GM23338 (cell line): Measurements from ENCODE around the gene PRKD1. TPM values are rescaled to one million over a fixed set of nuclear protein-coding genes. Genes with fewer than 3 reads are reported as not detected.
A peak's percentile ranks its signal among the peaks of the same experiment; 100 is the strongest.

ENCODE experiments used
- ATAC-seq: fragments of 200-7000 bp; cut with Tn5 transposase; 3 replicates; pipeline ENCODE4 v1.9.1; 2020
- DNase-seq: peaks from one replicate; pipeline ENCODE4 v3.0.0-alpha.2; 2015; ENCODE audit warnings: low spot score
- H2AFZ ChIP-seq: fragments of 200-600 bp; sonication (generic); 2 replicates; pipeline ENCODE4 v1.8.0; 2016; ENCODE audit warnings: antibody characterized with exemption, mild to moderate bottlenecking, moderate library complexity
- H3F3A ChIP-seq: fragments of 200-600 bp; sonication (generic); replicated peaks from 2 replicates; pipeline ENCODE4 v1.8.0; 2017; ENCODE audit warnings: antibody characterized with exemption, mixed run types, low read depth
- H3K27ac ChIP-seq: fragments of 200-600 bp; sonication (generic); 2 replicates; pipeline ENCODE4 v1.6.1; 2016; ENCODE audit warnings: low read depth
- H3K27me3 ChIP-seq: fragments of 200-600 bp; sonication (generic); 2 replicates; pipeline ENCODE4 v1.8.0; 2016; ENCODE audit warnings: mild to moderate bottlenecking, mixed run types, moderate library complexity; ENCODE audit not compliant: insufficient read depth
- H3K36me3 ChIP-seq: fragments of 200-600 bp; sonication (generic); 2 replicates; pipeline ENCODE4 v1.8.0; 2016; ENCODE audit warnings: mild to moderate bottlenecking; ENCODE audit not compliant: insufficient read depth
- H3K4me1 ChIP-seq: fragments of 200-600 bp; sonication (generic); 2 replicates; pipeline ENCODE4 v1.8.0; 2016; ENCODE audit warnings: mild to moderate bottlenecking, moderate library complexity; ENCODE audit not compliant: insufficient read depth
- H3K4me2 ChIP-seq: fragments of 200-600 bp; sonication (generic); 2 replicates; pipeline ENCODE4 v1.7.1; 2017; ENCODE audit warnings: mixed run types
- H3K4me3 ChIP-seq: fragments of 200-600 bp; sonication (generic); 2 replicates; pipeline ENCODE4 v1.6.1; 2016; ENCODE audit warnings: mixed run types
- H3K79me2 ChIP-seq: fragments of 200-600 bp; sonication (generic); replicated peaks from 2 replicates; pipeline ENCODE4 v1.8.0; 2017; ENCODE audit warnings: mild to moderate bottlenecking; ENCODE audit not compliant: insufficient read depth
- H3K9me2 ChIP-seq: fragments of 200-600 bp; sonication (generic); 2 replicates; pipeline ENCODE4 v1.8.0; 2017; ENCODE audit not compliant: insufficient read depth
- H4K20me1 ChIP-seq: fragments of 200-600 bp; sonication (generic); replicated peaks from 2 replicates; pipeline ENCODE4 v1.8.0; 2017; ENCODE audit warnings: mild to moderate bottlenecking; ENCODE audit not compliant: insufficient read depth
- H3K27ac Mint-ChIP-seq: 2 replicates; pipeline ENCODE4 v1.8.0; 2020; ENCODE audit warnings: inconsistent platforms, mild to moderate bottlenecking, moderate library complexity, mixed read lengths
- H3K27me3 Mint-ChIP-seq: 3 replicates; pipeline ENCODE4 v1.8.0; 2022; ENCODE audit warnings: low read depth, mild to moderate bottlenecking, moderate library complexity, mixed read lengths, inconsistent platforms; ENCODE audit not compliant: insufficient read depth, poor library complexity
- H3K36me3 Mint-ChIP-seq: 3 replicates; pipeline ENCODE4 v1.8.0; 2021; ENCODE audit warnings: low read depth, mild to moderate bottlenecking, inconsistent platforms, moderate library complexity, mixed read lengths
- H3K4me1 Mint-ChIP-seq: 3 replicates; pipeline ENCODE4 v1.8.0; 2020; ENCODE audit warnings: mild to moderate bottlenecking, inconsistent platforms, mixed read lengths
- H3K4me3 Mint-ChIP-seq: 3 replicates; pipeline ENCODE4 v1.8.0; 2021; ENCODE audit warnings: moderate library complexity, mild to moderate bottlenecking, inconsistent platforms, mixed read lengths
- H3K9me3 Mint-ChIP-seq: 3 replicates; pipeline ENCODE4 v1.8.0; 2020; ENCODE audit warnings: moderate library complexity, mild to moderate bottlenecking, inconsistent platforms, mixed read lengths
- CREB1 ChIP-seq: fragments of 250-450 bp; sonication (Bioruptor Pico); IDR thresholded peaks from 2 replicates; pipeline ENCODE4 v1.5.0; 2020; ENCODE audit warnings: low read depth, mild to moderate bottlenecking, moderate library complexity
- EZH2 ChIP-seq: fragments of 200-600 bp; sonication (generic); IDR thresholded peaks from one replicate; pipeline ENCODE4 v1.8.0; 2017; ENCODE audit warnings: antibody characterized with exemption, mild to moderate bottlenecking, low read depth; ENCODE audit not compliant: unreplicated experiment
- JUNB ChIP-seq: IDR thresholded peaks from one replicate; pipeline ENCODE4 v1.6.1; 2016; ENCODE audit warnings: antibody characterized with exemption; ENCODE audit not compliant: unreplicated experiment
- NANOG ChIP-seq: IDR thresholded peaks from 2 replicates; pipeline ENCODE4 v1.6.1; 2016; ENCODE audit warnings: antibody characterized with exemption, borderline replicate concordance
- POLR2AphosphoS5 ChIP-seq: IDR thresholded peaks from 2 replicates; pipeline ENCODE4 v1.6.1; 2016; ENCODE audit warnings: antibody characterized with exemption, low read depth
- STAT1 ChIP-seq: IDR thresholded peaks from one replicate; pipeline ENCODE4 v1.6.1; 2016; ENCODE audit warnings: antibody characterized with exemption; ENCODE audit not compliant: unreplicated experiment
- ZNF114 ChIP-seq: fragments of 250-450 bp; sonication (Bioruptor Pico); IDR thresholded peaks from 2 replicates; pipeline ENCODE4 v1.5.0; 2020; ENCODE audit warnings: mild to moderate bottlenecking, moderate library complexity
- ZNF331 ChIP-seq: fragments of 250-450 bp; sonication (Bioruptor Pico); IDR thresholded peaks from 2 replicates; pipeline ENCODE4 v1.5.0; 2020; ENCODE audit warnings: low read depth, mild to moderate bottlenecking, moderate library complexity
- polyA plus RNA-seq: library from polyadenylated mRNA; unstranded; fragments of >200 nt; fragmentation: Nextera tagmentation; extraction: Ambion mirVana; gene quantifications from 2 replicates; pipeline ENCODE4 v1.2.1, GENCODE V29; 2016
- total RNA-seq: library from RNA; depleted of rRNA; stranded (reverse); fragments of >200 nt; shearing (Covaris generic); gene quantifications from 2 replicates; pipeline ENCODE4 v1.2.3, GENCODE V29; 2014
- TF ChIP-seq, protein P1 (sequence below): IDR thresholded peaks from 2 replicates; pipeline ENCODE4 v1.6.1; 2016; ENCODE audit warnings: antibody characterized with exemption
- TF ChIP-seq, protein P2 (sequence below): IDR thresholded peaks from one replicate; pipeline ENCODE4 v1.6.1; 2018; ENCODE audit warnings: antibody characterized with exemption; ENCODE audit not compliant: unreplicated experiment
- TF ChIP-seq, protein P3 (sequence below), 2 experiments: fragments of 200-600 bp in 1 of 2; sonication (generic) in 1 of 2; conservative IDR thresholded peaks; 2 replicates each; pipeline versions ENCODE4 v1.5.1 to v1.6.1; 2016 to 2017; ENCODE audit warnings: antibody characterized with exemption in 2 of 2, low read depth in 2 of 2, mild to moderate bottlenecking in 2 of 2, moderate library complexity in 1 of 2

PRKD1 gene
- total and polyA plus RNA-seq, 2 experiments from 2014 or later, result 3.1 to 9.7 TPM

DNA sequence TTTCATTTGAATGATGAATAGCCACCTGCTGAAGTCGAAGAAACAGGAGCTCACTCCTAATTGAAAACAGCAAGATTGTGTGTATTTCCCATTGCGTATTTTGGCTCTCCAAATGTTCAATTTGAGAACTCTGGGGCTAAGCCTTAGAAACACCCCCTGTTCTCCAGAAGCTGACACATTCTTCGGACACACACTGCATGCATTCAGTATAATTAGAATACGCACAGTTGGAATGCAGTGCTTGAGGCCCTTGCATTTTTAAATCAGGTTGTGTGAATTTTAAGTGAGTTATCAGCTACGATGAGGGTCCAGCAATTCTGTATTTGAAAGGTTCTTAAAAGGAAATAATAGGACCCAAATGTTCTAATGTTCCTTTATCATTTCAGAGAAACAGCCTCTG lies 103.8 kb downstream of the PRKD1 start:
- Mint-ChIP-seq H3K36me3 (no peaks in the 10 kb centered on the region), H3K27me3 (no peaks in the 10 kb centered on the region), H3K27ac (no peak overlapping the region), H3K4me1 (peaks cover 23% of the 10 kb centered on the region), H3K4me3 (no peak overlapping the region), H3K9me3 (no peaks in the 10 kb centered on the region)
- H3K4me1 ChIP-seq, result peaks cover 21% of the 10 kb centered on the region
- ATAC-seq (no peak; the same call in 2 of the 3 replicates), DNase-seq (no peak)
- no peak overlapping the region for H3K27ac ChIP-seq
- H3F3A ChIP-seq, result no peaks in the 10 kb centered on the region
- TF ChIP-seq JUNB (no peak), ZNF331 (CRISPR knock-in tag) (no peak), CREB1 (CRISPR knock-in tag) (no peak), ZNF114 (CRISPR knock-in tag) (no peak), POLR2AphosphoS5 (no peak), NANOG (no peak), STAT1 (no peak)
- TF ChIP-seq, protein P1, sequence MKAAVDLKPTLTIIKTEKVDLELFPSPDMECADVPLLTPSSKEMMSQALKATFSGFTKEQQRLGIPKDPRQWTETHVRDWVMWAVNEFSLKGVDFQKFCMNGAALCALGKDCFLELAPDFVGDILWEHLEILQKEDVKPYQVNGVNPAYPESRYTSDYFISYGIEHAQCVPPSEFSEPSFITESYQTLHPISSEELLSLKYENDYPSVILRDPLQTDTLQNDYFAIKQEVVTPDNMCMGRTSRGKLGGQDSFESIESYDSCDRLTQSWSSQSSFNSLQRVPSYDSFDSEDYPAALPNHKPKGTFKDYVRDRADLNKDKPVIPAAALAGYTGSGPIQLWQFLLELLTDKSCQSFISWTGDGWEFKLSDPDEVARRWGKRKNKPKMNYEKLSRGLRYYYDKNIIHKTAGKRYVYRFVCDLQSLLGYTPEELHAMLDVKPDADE, result no peak
- TF ChIP-seq, protein P2, sequence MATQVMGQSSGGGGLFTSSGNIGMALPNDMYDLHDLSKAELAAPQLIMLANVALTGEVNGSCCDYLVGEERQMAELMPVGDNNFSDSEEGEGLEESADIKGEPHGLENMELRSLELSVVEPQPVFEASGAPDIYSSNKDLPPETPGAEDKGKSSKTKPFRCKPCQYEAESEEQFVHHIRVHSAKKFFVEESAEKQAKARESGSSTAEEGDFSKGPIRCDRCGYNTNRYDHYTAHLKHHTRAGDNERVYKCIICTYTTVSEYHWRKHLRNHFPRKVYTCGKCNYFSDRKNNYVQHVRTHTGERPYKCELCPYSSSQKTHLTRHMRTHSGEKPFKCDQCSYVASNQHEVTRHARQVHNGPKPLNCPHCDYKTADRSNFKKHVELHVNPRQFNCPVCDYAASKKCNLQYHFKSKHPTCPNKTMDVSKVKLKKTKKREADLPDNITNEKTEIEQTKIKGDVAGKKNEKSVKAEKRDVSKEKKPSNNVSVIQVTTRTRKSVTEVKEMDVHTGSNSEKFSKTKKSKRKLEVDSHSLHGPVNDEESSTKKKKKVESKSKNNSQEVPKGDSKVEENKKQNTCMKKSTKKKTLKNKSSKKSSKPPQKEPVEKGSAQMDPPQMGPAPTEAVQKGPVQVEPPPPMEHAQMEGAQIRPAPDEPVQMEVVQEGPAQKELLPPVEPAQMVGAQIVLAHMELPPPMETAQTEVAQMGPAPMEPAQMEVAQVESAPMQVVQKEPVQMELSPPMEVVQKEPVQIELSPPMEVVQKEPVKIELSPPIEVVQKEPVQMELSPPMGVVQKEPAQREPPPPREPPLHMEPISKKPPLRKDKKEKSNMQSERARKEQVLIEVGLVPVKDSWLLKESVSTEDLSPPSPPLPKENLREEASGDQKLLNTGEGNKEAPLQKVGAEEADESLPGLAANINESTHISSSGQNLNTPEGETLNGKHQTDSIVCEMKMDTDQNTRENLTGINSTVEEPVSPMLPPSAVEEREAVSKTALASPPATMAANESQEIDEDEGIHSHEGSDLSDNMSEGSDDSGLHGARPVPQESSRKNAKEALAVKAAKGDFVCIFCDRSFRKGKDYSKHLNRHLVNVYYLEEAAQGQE, result no peak
- TF ChIP-seq, protein P3, sequence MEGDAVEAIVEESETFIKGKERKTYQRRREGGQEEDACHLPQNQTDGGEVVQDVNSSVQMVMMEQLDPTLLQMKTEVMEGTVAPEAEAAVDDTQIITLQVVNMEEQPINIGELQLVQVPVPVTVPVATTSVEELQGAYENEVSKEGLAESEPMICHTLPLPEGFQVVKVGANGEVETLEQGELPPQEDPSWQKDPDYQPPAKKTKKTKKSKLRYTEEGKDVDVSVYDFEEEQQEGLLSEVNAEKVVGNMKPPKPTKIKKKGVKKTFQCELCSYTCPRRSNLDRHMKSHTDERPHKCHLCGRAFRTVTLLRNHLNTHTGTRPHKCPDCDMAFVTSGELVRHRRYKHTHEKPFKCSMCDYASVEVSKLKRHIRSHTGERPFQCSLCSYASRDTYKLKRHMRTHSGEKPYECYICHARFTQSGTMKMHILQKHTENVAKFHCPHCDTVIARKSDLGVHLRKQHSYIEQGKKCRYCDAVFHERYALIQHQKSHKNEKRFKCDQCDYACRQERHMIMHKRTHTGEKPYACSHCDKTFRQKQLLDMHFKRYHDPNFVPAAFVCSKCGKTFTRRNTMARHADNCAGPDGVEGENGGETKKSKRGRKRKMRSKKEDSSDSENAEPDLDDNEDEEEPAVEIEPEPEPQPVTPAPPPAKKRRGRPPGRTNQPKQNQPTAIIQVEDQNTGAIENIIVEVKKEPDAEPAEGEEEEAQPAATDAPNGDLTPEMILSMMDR (conservative IDR thresholded peaks at IDR 0.05; ENCODE audit: low read depth in 2 of 2), result no peak
- H3K4me3 ChIP-seq, result no peak overlapping the region
- H3K79me2 ChIP-seq, result no peaks in the 10 kb centered on the region; the same call in 1 of the 2 replicates
- H4K20me1 ChIP-seq, result no peaks in the 10 kb centered on the region
- no peaks in the 10 kb centered on the region for H3K36me3 ChIP-seq
- H3K9me2 ChIP-seq, result no peaks in the 10 kb centered on the region
- H2AFZ ChIP-seq, result no peak overlapping the region
- 0 out of 2 replicates have a peak overlapping the region, but pooled peaks have one; percentile 19 for H3K4me2 ChIP-seq
- no peaks in the 10 kb centered on the region for H3K27me3 ChIP-seq

DNA sequence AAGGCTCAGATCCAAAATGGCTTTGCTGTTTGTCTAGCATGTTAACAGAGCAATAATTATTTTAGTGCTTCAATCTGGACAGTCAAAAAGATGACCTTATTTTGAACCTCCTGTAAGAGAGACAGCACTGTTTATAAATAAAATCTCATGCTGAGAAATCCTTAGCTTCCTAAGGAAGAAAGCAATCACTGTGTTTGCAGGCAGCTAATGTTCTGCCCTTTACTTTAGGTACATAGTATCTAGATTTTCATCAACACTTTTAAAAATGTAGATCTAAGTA lies 105.3 kb downstream of the PRKD1 start:
- Histone ChIP-seq H3K9me2 (no peaks in the 10 kb centered on the region), H3F3A (no peaks in the 10 kb centered on the region), H4K20me1 (no peaks in the 10 kb centered on the region), H2AFZ (no peak overlapping the region), H3K4me2 (no peak overlapping the region), H3K36me3 (no peaks in the 10 kb centered on the region), H3K27ac (no peak overlapping the region), H3K27me3 (no peaks in the 10 kb centered on the region), H3K4me1 (peaks cover 26% of the 10 kb centered on the region), H3K4me3 (no peak overlapping the region), H3K79me2 (no peaks in the 10 kb centered on the region; the same call in 1 of the 2 replicates)
- no peak for ATAC-seq
- TF ChIP-seq EZH2, result no peak
- no peak for TF ChIP-seq STAT1
- TF ChIP-seq, protein P1, result no peak
- Mint-ChIP-seq H3K36me3 (no peaks in the 10 kb centered on the region), H3K27me3 (no peaks in the 10 kb centered on the region), H3K4me3 (no peak overlapping the region), H3K27ac (no peak overlapping the region), H3K9me3 (no peaks in the 10 kb centered on the region), H3K4me1 (peaks cover 26% of the 10 kb centered on the region)
- no peak for DNase-seq
